GM18870 (cell line): ENCODE measurements around the gene GABRQ.

Experiments used
- ATAC-seq: cut with Tn5 transposase; IDR thresholded peaks from one replicate; pipeline ENCODE4 v1.9.1; 2021; ENCODE audit warnings: moderate library complexity; ENCODE audit not compliant: unreplicated experiment

The GABRQ gene

GRCh38 chrX:152637649-152638442, at the start of gene GABRQ:
Gene GABRQ (plus strand): TSS chrX:152637895. CDS start chrX:152638203, 308 bp downstream.
- ATAC-seq: no peak

GRCh38 chrX:152588206-152588605, 49.5 kb upstream of the GABRQ start:
- no peak for ATAC-seq

GRCh38 chrX:152600853-152601633, 36.7 kb upstream of the GABRQ start:
- ATAC-seq: no peak

GRCh38 chrX:152601848-152602616, 35.7 kb upstream of the GABRQ start:
- no peak for ATAC-seq

- no peak for ATAC-seq
Measured at GRCh38 chrX:152614791-152615190, 22.9 kb upstream of the GABRQ start.

- no peak for ATAC-seq
Measured at GRCh38 chrX:152619897-152620296, 17.8 kb upstream of the GABRQ start.

- peak; percentile 67 for ATAC-seq
Measured at GRCh38 chrX:152632445-152633097, 5.1 kb upstream of the GABRQ start.

DNA sequence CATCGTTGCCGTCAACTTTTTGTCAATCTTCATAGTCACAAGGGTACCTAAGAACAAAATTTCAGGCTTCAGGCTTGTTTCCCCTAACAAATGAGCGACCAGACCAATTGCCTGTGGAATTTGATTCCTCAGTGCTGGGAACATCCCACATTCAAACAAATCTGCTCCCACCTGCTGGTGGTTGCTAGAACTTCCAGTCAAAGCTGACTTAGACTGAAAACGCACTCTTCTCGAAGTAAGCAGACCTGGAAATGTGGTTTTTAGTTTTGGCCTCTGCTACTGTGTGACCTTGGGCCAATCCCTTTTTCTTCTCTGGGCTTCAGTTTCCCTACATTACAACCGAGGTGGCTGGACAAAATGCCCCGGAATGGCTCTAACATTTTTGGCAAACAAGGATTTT, 1.8 kb upstream of the GABRQ start:
- no peak for ATAC-seq

GRCh38 chrX:152638443-152638904, 779 bp downstream of the GABRQ start:
- no peak for ATAC-seq

DNA sequence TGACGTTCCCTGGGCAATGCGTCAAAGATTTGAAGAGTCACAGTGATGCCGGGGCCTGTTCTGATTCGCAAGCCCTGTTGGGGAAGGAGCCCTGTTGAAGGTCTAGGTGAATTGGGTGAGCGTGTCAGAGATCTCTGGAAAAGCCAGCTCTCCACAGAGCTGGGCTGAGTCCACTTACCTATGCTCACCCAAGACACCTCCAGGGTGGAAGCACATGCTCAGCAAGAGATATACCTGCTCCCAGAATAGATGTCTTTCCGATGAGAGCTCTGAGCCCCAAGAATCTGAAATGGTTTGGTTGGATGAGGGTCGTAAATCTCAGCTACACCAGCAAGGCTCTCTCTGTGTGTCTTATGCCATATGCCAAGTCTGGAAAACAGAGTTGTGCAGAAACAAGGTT, 1.7 kb downstream of the GABRQ start:
- ATAC-seq: no peak

GRCh38 chrX:152640034-152640818, 2.5 kb downstream of the GABRQ start:
- ATAC-seq: no peak

- ATAC-seq: no peak
Measured at GRCh38 chrX:152641256-152641875, 3.7 kb downstream of the GABRQ start.

GRCh38 chrX:152641996-152642395, 4.3 kb downstream of the GABRQ start:
- no peak for ATAC-seq

DNA sequence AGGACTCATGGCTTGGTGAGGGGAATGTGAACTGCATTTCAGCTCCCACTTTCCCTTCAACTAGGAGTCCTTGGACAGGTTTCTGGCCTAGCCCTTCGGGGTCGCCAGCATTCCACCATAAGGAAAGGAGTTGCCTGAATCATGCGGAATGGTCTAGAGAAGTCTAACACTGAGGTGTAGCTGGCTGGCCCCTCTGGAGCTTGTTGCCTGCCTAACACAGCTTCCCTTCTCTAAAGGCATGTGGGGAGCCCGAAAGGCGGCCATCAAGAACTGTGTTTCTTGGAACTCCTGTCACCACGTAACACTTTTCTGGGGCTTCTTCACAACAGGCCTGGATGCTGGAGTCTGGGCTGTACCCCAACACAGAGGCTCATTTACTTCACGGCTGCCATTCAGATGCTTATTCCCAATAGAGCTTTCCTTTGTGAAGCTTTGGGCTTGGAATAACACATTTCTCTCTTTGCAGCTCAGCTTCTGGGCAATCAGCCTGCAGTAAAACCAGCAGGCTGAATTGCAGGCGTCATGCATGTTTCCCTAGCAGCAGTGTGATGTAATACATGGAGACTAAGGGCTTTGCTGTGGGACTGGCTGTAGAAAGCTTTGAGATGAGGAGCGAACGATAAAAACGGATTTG, 5.4 kb downstream of the GABRQ start:
- ATAC-seq: no peak

- ATAC-seq: no peak
Measured at GRCh38 chrX:152646961-152647360, 9.3 kb downstream of the GABRQ start.

GRCh38 chrX:152647978-152648377, 10.3 kb downstream of the GABRQ start:
- ATAC-seq: no peak

DNA sequence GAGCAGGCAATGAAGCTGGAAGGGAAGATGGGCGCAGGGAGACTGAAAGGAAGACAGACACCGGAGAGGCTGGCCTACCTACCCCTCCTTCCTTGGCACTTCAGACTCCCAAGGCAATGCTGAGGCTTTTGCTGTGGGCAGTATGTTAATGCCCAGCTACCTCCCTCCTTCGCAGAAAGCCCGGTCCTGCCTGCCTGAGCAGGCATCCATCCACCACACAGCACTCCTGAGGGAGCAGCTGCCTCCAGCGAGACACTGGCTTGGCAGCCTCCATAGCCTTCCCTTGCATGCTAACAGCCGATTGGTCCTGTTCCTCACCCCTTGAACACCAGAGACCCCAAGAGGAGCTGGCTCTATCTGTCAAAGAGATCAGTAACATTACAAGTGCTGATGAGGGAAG, 14.4 kb downstream of the GABRQ start:
- ATAC-seq: no peak

DNA sequence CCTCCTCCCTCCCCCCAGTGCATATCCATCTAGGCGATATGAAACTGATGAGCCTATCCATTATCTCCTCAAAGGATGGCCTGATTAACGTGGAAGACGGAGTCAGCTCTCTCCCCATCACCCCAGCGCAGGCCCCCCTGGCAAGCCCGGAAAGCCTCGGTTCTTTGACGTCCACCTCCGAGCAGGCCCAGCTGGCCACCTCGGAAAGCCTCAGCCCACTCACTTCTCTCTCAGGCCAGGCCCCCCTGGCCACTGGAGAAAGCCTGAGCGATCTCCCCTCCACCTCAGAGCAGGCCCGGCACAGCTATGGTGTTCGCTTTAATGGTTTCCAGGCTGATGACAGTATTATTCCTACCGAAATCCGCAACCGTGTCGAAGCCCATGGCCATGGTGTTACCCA, 14.8 kb downstream of the GABRQ start:
- ATAC-seq: no peak

- no peak for ATAC-seq
Measured at GRCh38 chrX:152656087-152656486, 18.4 kb downstream of the GABRQ start.
